ENCODE measurements around the gene POM121C.
A peak's percentile ranks its signal among the peaks of the same experiment; 100 is the strongest.
"Not testable (repeated sequence)": the region's sequence is repeated elsewhere in the genome, so short reads cannot be mapped to it uniquely, and the experiment has no call there.

Gene POM121C

GRCh38 chr7:75485979-75486643 lies at the start of gene POM121C:
TSS of gene POM121C (minus strand) at chr7:75486299. CDS start at chr7:75441496, 44,803 bp downstream.
- DNase-seq, result peak; percentile 85

- no peak for DNase-seq
These were observed 48.7 kb upstream of the POM121C start for GRCh38 chr7:75534727-75535307.

DNA sequence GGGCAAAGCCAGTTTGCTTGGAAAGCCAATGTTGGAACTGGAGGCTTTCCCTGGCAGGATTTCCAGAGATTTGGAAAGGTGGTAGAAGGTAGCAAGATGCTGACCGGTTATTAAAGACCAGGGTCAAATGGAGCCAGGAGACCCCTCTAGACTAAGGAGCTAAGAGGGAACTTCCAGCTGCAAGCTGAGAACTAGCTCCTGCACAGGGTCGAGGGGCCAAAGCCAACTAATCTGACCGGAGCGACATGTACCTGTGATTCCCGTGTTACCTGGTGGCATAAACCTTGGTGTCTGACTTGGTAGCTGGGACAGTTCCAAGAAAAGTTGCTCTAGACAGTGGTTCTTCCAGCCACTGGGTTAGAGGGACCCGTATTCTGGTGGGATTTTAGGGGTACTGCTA lies 47.8 kb upstream of the POM121C start:
- DNase-seq, result no peak

DNA sequence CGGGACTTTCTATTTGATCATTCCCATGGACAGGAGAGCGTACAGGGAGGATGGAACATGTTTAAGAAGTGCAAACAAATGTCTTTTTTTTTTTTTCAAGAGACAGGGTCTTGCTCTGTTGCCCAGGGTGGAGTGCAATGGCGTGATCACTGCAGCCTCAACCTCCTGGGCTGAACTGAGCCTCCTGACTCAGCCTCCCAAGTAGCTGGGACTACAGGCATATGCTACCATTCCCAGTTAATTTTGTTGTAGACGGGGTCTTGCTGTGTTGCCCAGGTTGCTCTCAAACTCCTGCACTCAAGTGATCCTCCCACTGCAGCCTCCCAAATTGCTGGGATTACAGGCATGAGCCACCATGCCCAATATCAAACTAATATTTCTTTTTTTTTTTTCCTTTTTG lies 46.5 kb upstream of the POM121C start:
- no peak for DNase-seq

DNA sequence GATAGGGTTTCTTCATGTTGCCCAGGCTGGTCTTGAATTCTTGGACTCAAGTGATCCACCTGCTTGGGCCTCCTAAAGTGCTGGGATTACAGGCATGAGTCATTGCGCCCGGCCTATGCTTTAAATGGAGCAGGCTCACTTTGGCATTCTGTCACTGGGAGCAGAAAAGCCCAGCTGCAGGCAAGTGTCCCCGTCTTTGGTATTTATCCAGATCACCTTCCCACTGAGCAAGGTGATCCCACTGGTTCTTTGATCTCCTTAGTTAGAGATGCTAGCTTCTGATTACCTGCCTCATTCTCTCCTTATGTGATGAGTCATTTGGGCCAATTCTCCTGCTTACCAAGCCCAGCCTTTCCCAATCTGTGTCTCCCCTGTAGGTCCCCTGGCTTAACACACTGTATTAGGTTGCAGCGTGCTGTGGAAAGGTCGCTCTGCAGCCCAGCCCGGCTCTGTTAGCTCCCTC lies 45.3 kb upstream of the POM121C start:
- DNase-seq, result no peak

GRCh38 chr7:75527224-75527722 lies 41.2 kb upstream of the POM121C start:
- not testable (repeated sequence) for DNase-seq

DNA sequence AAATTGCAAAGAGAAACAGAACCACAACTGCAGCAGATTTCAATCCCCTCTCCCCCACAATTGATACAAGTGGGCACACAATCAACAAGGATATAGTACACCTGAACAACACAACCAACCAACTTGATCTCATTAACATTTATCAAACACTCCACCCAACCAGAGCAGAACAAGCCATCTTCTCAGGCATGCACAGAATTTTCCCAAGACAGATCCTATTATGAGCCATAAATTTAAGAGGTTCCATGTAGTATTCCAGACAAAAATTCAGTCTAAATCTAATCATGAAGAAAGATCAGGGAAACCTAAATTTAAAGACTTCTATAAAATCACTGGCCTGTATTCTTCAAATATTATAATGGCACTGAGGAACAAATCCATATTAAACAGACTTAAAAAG lies 35.6 kb upstream of the POM121C start:
- DNase-seq, result not testable (repeated sequence)

GRCh38 chr7:75518842-75519241 lies 32.7 kb upstream of the POM121C start:
- not testable (repeated sequence) for DNase-seq

GRCh38 chr7:75509033-75509432 lies 22.9 kb upstream of the POM121C start:
- not testable (repeated sequence) for DNase-seq

DNA sequence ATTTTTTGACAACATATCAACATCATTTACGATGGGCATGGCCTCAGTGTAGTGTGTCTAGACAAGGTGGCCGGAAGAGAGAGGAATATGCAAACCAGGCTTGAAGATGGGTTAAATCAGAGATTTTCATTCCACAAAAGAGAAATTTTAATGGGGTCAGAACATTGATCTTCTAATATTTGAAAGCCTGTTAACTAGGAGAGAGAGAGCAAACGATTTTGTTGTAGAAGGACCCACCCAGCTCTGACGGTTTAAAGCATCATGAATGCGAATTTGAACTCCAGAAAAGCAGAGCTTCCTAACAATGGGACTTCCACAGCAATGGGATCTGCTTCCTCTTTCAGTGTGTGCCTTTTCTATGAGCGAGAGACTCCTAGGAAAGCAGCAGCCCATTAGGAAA lies 5.9 kb upstream of the POM121C start, which contains the start of gene SPDYE5:
SPDYE5 (plus strand) TSS at position 301 of the 400 bp plus-strand sequence. CDS start 1,728 bp downstream, outside the sequence.
- DNase-seq, result not testable (repeated sequence)

DNA sequence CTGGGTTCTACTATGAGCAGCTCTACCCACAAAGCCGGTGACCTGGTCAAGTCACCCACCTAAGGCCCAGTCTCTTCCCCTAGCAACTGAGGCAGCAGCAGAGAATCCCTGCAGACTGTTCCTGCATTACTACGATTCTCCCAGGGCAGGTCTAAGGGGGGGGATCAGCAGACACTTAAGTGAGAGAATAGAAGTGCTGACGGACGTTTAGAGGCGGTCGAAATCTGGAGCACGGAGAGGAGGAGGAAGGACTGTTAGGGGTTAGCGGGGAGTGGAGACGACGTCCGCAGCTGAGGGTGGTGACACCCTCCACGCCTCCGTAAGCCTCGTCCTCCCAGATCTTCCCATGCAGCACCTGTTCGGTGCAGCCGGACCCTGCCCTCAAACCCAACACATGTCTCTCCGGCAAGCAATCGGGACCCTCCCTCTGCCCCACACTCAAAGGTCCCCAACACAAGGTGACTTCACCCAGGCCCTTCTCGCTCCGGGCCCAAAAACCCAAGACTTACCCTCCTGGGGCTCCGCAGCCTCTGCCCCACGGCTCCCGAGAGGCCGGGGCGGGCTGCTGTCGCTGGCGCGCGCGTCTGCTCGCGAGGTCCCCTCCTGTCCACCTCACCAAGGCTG lies 632 bp downstream of the POM121C start:
- not testable (repeated sequence) for DNase-seq

- not testable (repeated sequence) for DNase-seq
These were observed 5.8 kb downstream of the POM121C start for GRCh38 chr7:75480313-75480712.

DNA sequence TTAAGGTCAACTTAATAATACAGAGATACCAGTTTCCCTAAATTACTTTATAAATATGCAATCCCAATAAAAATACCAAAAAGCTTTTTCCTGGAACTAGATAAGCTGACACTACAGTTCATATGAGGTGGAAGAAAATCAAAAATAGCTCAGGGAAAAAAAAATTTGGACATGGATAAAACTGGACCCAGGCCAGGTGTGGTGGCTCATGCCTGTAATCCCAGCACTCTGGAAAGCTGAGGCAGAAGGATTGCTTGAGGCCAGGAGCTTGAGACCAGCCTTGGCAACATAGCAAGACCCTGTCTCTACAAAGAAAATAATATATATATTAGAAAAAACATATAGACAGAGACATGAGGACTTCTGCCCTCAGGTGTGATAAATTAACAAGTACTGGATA lies 8.6 kb downstream of the POM121C start:
- not testable (repeated sequence) for DNase-seq

DNA sequence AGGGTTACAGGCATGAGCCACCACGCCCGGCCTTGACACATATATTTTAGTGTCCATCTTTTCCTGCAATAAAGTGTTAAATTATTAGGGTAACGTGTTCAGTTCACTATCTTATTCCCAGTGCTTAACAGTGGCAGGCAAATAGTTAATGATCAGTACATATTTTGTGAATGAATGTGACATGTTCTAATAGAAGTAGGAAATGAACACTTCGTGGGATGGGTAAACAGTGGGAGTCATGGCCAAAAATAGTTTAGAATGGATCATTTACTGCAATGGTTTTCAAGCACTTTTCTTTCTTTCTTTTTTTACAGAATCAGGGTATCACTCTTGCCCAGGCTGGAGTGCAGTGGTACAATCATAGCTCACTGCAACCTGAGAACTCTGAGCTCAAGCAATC lies 15.9 kb downstream of the POM121C start:
- DNase-seq, result not testable (repeated sequence)

GRCh38 chr7:75460541-75460940 lies 25.6 kb downstream of the POM121C start:
- DNase-seq, result not testable (repeated sequence)

- not testable (repeated sequence) for DNase-seq
These were observed 28.1 kb downstream of the POM121C start for GRCh38 chr7:75458034-75458433.

GRCh38 chr7:75456403-75456802 lies 29.7 kb downstream of the POM121C start:
- DNase-seq, result not testable (repeated sequence)

- not testable (repeated sequence) for DNase-seq
These were observed 33.6 kb downstream of the POM121C start for GRCh38 chr7:75452494-75452955.

GRCh38 chr7:75449946-75450345 lies 36.2 kb downstream of the POM121C start:
- not testable (repeated sequence) for DNase-seq

DNA sequence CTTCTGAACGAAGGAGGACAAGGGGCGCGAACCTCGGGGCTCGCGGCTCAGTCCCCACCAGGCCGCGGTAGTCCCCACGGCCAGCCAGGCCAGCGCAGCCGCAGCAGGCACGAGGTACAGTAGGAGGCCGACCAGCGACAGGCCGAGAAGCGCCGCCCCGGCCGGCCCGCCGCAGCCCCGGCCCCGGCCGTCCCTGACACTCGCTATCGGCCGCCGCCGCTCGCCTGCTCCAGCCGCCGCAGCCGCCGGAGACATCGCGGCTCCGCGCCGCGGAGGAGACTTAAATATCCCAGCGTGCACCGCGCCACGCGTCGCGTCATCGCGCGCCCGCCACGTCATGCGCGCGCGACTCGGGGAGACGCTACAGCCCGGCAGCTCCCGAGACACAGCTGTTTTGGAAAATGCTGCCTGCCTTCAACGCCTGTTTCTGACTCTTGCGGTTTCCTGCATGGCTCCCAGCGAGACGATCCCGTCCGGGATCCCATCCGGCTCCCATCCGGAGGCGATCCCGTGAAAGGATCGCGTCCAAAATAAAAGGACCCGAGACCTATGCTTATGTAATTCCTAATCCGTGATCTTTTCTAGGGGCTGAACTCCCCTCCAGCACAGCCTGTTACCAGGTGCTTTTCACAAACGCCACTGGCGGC lies 43.5 kb downstream of the POM121C start:
- not testable (repeated sequence) for DNase-seq

GRCh38 chr7:75442101-75442464 lies 44.0 kb downstream of the POM121C start:
- not testable (repeated sequence) for DNase-seq

GRCh38 chr7:75439000-75439399 lies 47.1 kb downstream of the POM121C start:
- DNase-seq, result not testable (repeated sequence)

DNA sequence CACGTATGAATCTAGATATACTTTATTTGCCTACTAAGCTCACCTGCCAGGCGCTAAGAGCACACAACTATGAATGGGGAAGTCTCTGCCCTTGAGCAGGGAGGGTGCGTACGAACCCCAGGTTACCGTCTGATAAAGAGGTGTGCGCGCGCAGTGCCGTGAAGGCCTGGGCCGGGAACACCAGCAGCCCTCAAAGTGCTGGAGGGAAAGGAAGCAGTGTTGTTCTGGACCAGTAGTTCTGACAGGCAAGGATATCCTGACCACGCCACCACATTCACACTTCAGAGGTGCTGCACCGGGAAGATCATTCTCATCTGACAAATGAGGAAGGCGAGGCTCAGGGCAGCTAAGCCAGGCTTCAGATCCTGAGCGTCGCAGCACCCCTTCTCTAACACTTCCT lies 62.6 kb downstream of the POM121C start:
- not testable (repeated sequence) for DNase-seq

All from NCI-H2171 (cell line).